ENCODE data around the gene ADA.
"Not testable (repeated sequence)": the region's sequence is repeated elsewhere in the genome, so short reads cannot be mapped to it uniquely, and the experiment has no call there.

ADA gene

DNA sequence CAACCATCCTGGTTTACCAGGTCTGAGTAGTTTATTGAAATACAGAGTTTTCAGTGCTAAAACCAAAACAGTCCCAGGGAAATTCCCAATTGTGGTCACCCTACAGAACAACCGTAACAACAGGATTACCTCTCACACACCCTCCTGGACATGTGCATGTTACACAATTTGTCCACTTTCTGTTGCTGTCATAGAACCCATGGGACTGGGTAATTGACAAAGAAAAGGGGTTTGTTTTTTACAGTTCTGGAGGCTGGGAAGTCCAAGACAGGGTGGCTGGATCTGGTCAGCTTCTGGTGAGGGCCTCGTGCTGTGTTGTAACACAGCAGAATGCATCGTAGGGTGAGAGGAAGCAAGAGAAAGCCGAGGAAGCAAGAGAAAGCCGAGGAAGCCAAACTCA is 9.1 kb upstream of the ADA start:
- in situ Hi-C loops (cut with HindIII; ENCODE audit: low sequenced_read_pairs): loop anchor here (10.0 kb wide), 1 partner anchor 74 kb away; no protein-coding TSS in a partner anchor
- DNase-seq (ENCODE audit: low read depth): no peak

DNA sequence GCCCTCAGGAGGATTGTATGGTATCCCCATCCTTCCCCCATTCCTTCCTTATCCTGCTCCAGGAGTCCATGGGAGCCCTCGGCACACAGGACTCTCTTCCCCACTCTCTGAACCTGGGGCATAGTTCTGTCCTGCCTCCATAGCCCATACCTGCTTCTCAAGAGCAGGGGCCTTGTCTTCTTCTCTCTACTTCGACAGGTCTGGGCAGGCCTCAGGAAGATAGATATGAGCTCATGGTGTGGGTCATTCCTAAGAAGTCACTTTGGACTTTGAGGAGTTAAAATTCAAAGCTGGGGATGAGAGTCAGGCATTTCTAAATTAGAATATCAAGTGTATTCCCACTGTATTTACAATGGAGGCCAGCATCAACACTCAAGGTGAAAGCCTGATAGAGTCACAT is 8.4 kb upstream of the ADA start:
- no peak overlapping the region for H3K4me3 ChIP-seq (ENCODE audit: low read depth, low read length)
- DNase-seq (ENCODE audit: low read depth): no peak
- TF ChIP-seq, protein P1, sequence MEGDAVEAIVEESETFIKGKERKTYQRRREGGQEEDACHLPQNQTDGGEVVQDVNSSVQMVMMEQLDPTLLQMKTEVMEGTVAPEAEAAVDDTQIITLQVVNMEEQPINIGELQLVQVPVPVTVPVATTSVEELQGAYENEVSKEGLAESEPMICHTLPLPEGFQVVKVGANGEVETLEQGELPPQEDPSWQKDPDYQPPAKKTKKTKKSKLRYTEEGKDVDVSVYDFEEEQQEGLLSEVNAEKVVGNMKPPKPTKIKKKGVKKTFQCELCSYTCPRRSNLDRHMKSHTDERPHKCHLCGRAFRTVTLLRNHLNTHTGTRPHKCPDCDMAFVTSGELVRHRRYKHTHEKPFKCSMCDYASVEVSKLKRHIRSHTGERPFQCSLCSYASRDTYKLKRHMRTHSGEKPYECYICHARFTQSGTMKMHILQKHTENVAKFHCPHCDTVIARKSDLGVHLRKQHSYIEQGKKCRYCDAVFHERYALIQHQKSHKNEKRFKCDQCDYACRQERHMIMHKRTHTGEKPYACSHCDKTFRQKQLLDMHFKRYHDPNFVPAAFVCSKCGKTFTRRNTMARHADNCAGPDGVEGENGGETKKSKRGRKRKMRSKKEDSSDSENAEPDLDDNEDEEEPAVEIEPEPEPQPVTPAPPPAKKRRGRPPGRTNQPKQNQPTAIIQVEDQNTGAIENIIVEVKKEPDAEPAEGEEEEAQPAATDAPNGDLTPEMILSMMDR (IDR thresholded peaks at IDR 0.05; ENCODE audit: low read depth, low read length, missing control alignments): no peak
- in situ Hi-C loops (cut with HindIII; ENCODE audit: low sequenced_read_pairs): loop anchor here (10.0 kb wide), 1 partner anchor 75 kb away; no protein-coding TSS in a partner anchor

More for the DNA sequence above, 9.1 kb upstream of the ADA start:
- TF ChIP-seq, protein P1 (IDR thresholded peaks at IDR 0.05; ENCODE audit: low read depth, low read length, missing control alignments): no peak
- no peak overlapping the region for H3K4me3 ChIP-seq (ENCODE audit: low read depth, low read length)

DNA sequence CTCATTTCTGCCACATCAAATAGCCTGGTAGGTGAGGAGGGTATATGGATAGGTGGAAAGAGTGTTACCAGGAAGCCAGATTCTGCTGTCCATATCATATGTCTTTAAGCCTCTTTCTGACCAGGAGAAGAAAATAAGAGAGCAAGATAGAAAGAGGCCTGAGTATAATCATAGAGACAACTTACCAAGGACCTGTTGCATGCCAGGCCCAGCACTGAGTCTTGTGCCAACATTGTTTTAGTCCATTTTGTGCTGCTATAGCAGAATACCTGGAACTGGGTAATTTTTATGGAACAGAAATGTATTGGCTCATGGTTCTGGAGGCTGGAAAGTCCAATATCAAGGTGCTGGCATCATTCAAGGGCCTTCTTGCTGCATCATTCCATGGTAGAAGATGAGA is 7.3 kb upstream of the ADA start:
- in situ Hi-C loops (cut with HindIII; ENCODE audit: low sequenced_read_pairs): no loop called here

DNA sequence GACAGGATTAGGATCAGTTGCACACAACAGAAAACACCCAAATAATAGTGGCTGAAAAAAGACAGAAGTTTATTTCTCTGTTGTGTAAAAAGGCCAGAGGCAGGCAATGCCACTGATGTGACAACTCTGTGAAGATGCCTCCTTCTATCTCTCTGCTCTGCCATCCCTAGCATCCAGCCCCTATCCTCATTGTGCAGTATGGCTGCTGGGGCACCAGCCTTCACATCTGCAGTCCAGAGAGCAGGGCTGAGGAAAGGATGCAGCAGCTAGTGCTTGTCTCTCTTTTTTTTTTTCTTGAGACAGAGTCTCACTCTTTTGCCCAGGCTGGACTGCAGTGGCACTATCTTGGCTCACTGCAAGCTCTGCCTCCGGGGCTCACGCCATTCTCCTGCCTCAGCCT is 6.4 kb upstream of the ADA start:
- in situ Hi-C loops (cut with HindIII; ENCODE audit: low sequenced_read_pairs): no loop called here

More for the DNA sequence above, 7.3 kb upstream of the ADA start:
- DNase-seq (ENCODE audit: low read depth): no peak
- TF ChIP-seq, protein P1 (IDR thresholded peaks at IDR 0.05; ENCODE audit: low read depth, low read length, missing control alignments): no peak
- no peak overlapping the region for H3K4me3 ChIP-seq (ENCODE audit: low read depth, low read length)

DNA sequence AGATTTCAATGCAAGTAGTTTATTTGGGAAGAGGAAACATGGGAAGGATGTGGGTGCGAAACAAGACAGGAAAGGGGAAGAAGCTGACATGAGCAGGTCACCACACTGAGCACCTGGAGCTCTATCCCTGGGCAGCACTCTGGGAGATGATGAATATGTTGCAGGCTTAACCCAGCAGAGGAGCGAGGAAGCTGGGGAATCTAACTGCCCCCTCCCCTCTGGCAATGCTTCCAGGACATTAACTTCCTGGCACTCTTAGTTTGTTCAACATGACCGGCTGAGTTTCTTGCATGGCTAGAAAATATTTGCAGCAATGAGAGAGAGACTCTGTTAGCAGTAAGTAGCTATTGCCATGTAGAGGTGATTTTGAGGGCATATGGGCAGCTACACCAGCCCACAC is 4.9 kb upstream of the ADA start:
- TF ChIP-seq, protein P1 (IDR thresholded peaks at IDR 0.05; ENCODE audit: low read depth, low read length, missing control alignments): no peak
- H3K4me3 ChIP-seq (ENCODE audit: low read depth, low read length): no peak overlapping the region
- DNase-seq (ENCODE audit: low read depth): no peak
- in situ Hi-C loops (cut with HindIII; ENCODE audit: low sequenced_read_pairs): no loop called here

More for the DNA sequence above, 6.4 kb upstream of the ADA start:
- no peak for DNase-seq (ENCODE audit: low read depth)
- no peak overlapping the region for H3K4me3 ChIP-seq (ENCODE audit: low read depth, low read length)
- TF ChIP-seq, protein P1 (IDR thresholded peaks at IDR 0.05; ENCODE audit: low read depth, low read length, missing control alignments): no peak

DNA sequence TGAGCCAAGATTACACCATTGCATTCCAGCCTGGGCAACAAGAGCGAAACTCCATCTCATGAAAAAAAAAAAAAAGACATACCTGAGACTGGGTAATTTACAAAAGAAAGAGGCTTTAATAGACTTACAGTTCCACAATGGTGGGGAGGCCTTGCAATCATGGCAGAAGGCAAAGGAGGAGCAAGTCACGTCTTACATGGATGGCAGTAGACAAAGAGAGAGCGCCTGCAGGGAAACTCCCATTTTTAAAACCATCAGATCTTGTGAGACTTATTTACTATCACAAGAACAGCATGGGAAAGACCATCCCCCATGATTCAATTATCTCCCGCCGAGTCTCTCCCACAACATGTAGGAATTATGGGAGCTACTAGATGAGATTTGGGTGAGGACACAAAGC is 2.7 kb upstream of the ADA start:
- DNase-seq (ENCODE audit: low read depth); in situ Hi-C loops (cut with HindIII; ENCODE audit: low sequenced_read_pairs); H3K4me3 ChIP-seq (ENCODE audit: low read depth, low read length): not testable (repeated sequence)

DNA sequence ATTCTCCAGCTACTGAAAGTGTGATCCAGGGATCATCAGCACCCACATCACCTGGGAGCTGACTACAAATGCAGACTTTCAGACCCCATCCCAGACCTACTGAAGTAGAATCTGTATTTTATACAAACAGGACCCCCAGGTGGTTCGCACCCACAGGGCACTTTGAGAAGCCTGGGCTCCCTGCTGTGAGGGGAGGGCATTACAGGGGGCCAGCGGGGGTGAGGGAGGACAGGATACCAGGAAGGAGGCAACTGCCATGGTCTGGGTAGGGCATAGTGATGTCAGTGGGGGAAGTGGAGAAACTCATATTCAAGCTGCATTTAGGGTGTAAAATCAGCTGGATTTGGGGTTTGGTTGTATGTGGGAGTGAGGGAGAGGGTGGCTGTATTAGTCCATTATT is 2.0 kb upstream of the ADA start:
- H3K4me3 ChIP-seq (ENCODE audit: low read depth, low read length): no peak overlapping the region
- in situ Hi-C loops (cut with HindIII; ENCODE audit: low sequenced_read_pairs): no loop called here
- DNase-seq (ENCODE audit: low read depth): no peak
- TF ChIP-seq, protein P1 (IDR thresholded peaks at IDR 0.05; ENCODE audit: low read depth, low read length, missing control alignments): no peak

Measured in astrocyte of the cerebellum (primary cell).